Neural progenitor cell (in vitro differentiated cells): ENCODE data around the gene ITGA11. TPM values are rescaled to one million over a fixed set of nuclear protein-coding genes. Genes with fewer than 3 reads are reported as not detected.
"Not testable (repeated sequence)": the region's sequence is repeated elsewhere in the genome, so short reads cannot be mapped to it uniquely, and the experiment has no call there.

Experiments used
- DNase-seq: peaks from one replicate; pipeline ENCODE4 v3.0.0-alpha.2; 2016; ENCODE audit warnings: low spot score
- H2AFZ ChIP-seq: fragments of 200-600 bp; sonication (generic); replicated peaks from 2 replicates; pipeline ENCODE4 v1.6.1; 2016; ENCODE audit warnings: antibody characterized with exemption
- H3F3A ChIP-seq: fragments of 200-600 bp; sonication (generic); 2 replicates; pipeline ENCODE4 v1.6.1; 2016; ENCODE audit warnings: antibody characterized with exemption, low read depth
- H3K27ac ChIP-seq: fragments of 200-600 bp; sonication (generic); 2 replicates; pipeline ENCODE4 v1.5.1; 2016; ENCODE audit warnings: mild to moderate bottlenecking
- H3K27me3 ChIP-seq: fragments of 200-600 bp; sonication (generic); 2 replicates; pipeline ENCODE4 v1.6.1; 2016; ENCODE audit warnings: mild to moderate bottlenecking, moderate library complexity
- H3K36me3 ChIP-seq: fragments of 200-600 bp; sonication (generic); 2 replicates; pipeline ENCODE4 v1.5.1; 2016
- H3K4me1 ChIP-seq: fragments of 200-600 bp; sonication (generic); 2 replicates; pipeline ENCODE4 v1.6.1; 2016; ENCODE audit warnings: mixed run types
- H3K4me2 ChIP-seq: fragments of 200-600 bp; sonication (generic); 2 replicates; pipeline ENCODE4 v1.6.1; 2016
- H3K4me3 ChIP-seq: fragments of 200-600 bp; sonication (generic); 2 replicates; pipeline ENCODE4 v1.5.1; 2016
- H3K79me2 ChIP-seq: fragments of 200-600 bp; sonication (generic); 2 replicates; pipeline ENCODE4 v1.6.1; 2016; ENCODE audit warnings: low read depth
- H3K9ac ChIP-seq: fragments of 200-600 bp; sonication (generic); 2 replicates; pipeline ENCODE4 v1.6.1; 2016
- H3K9me3 ChIP-seq: fragments of 200-600 bp; sonication (generic); 2 replicates; pipeline ENCODE4 v1.5.1; 2016; ENCODE audit warnings: low read depth
- H4K20me1 ChIP-seq: fragments of 200-600 bp; sonication (generic); 2 replicates; pipeline ENCODE4 v1.6.1; 2016; ENCODE audit warnings: low read depth
- H3K27ac Mint-ChIP-seq: 3 replicates; pipeline ENCODE4 v1.8.0; 2021; ENCODE audit warnings: mixed read lengths
- H3K27me3 Mint-ChIP-seq: 2 replicates; pipeline ENCODE4 v1.8.0; 2022; ENCODE audit warnings: low read depth, mild to moderate bottlenecking, inconsistent platforms, moderate library complexity, mixed read lengths; ENCODE audit not compliant: insufficient read depth
- H3K36me3 Mint-ChIP-seq: 3 replicates; pipeline ENCODE4 v1.8.0; 2021; ENCODE audit warnings: mixed read lengths
- H3K4me1 Mint-ChIP-seq: 3 replicates; pipeline ENCODE4 v1.8.0; 2021; ENCODE audit warnings: mixed read lengths
- H3K4me3 Mint-ChIP-seq: 3 replicates; pipeline ENCODE4 v1.8.0; 2021; ENCODE audit warnings: mild to moderate bottlenecking, moderate library complexity, mixed read lengths
- H3K9me3 Mint-ChIP-seq: 3 replicates; pipeline ENCODE4 v1.8.0; 2020; ENCODE audit warnings: mixed read lengths
- EZH2 ChIP-seq: fragments of 200-600 bp; sonication (generic); IDR thresholded peaks from 2 replicates; pipeline ENCODE4 v1.6.1; 2017; ENCODE audit warnings: antibody characterized with exemption, mild to moderate bottlenecking, moderate library complexity
- EZH2phosphoT487 ChIP-seq: fragments of 200-600 bp; sonication (generic); IDR thresholded peaks from 2 replicates; pipeline ENCODE4 v1.6.1; 2017; ENCODE audit warnings: antibody characterized with exemption
- total RNA-seq: library from RNA; depleted of rRNA; stranded (reverse); fragments of >200 nt; gene quantifications from 2 replicates; pipeline ENCODE4 v1.2.3, GENCODE V29; 2015; ENCODE audit warnings: low replicate concordance
- TF ChIP-seq, protein P1 (sequence below): fragments of 200-600 bp; sonication (generic); IDR thresholded peaks from 2 replicates; pipeline ENCODE4 v1.5.1; 2017; ENCODE audit warnings: antibody characterized with exemption, mild to moderate bottlenecking

ITGA11 gene
- total RNA-seq, 1 donor from 2014 or later, result not detected

DNA sequence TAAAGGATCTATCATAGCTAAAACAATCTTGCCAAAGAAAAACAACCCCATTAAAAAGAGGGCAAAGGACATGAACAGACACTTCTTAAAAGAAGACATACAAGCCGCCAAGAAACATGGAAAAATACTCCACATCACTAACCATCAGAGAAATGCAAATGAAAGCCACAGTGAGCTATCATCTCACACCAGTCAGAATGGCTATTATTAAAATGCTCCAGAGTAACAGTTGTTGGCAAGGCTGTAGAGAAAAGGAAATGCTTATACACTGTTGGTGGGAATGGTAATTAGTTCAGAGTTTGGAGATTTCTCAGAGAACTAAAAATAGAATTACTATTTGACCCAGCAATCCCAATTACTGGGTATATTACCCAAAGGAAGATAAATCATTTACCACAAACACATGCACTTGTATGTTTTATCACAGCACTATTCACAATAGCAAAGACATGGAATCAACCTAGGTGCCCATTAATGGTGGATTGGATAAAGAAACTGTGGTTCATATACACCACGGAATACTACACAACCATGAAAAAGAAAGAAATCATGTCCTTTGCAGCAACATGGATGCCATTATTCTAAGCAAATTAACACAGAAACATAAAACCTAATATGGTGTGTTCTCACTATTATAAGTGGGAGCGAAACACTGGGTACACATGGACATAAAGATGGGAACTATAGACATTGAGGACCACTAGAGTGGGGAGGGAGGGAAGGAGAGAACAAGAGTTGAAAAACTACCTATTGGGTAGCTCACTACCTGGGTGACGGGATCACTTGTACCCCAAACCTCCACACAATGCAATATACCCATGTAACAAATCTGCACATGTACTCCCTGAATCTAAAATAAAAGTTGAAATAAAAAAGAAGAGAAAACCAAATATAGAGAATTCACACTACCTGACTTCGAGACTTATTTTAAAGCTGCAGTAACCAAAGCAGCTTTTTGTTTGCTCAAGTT, 32.6 kb downstream of the ITGA11 start:
- no peak overlapping the region for H2AFZ ChIP-seq
- H3F3A ChIP-seq, result peaks cover 31% of the 10 kb centered on the region
- no peak overlapping the region for H3K9ac ChIP-seq
- no peaks in the 10 kb centered on the region for H3K36me3 ChIP-seq
- H3K9me3 ChIP-seq, result peaks cover 3% of the 10 kb centered on the region
- H3K4me2 ChIP-seq, result no peak overlapping the region
- Mint-ChIP-seq H3K36me3 (no peaks in the 10 kb centered on the region), H3K4me3 (no peak overlapping the region), H3K4me1 (no peaks in the 10 kb centered on the region), H3K27ac (no peak overlapping the region), H3K27me3 (peaks cover 5% of the 10 kb centered on the region), H3K9me3 (peaks cover 2% of the 10 kb centered on the region)
- no peaks in the 10 kb centered on the region for H3K27me3 ChIP-seq
- no peak for DNase-seq
- H4K20me1 ChIP-seq, result no peaks in the 10 kb centered on the region
- H3K79me2 ChIP-seq, result no peaks in the 10 kb centered on the region
- H3K4me3 ChIP-seq, result no peak overlapping the region
- H3K27ac ChIP-seq, result no peak overlapping the region
- H3K4me1 ChIP-seq, result no peaks in the 10 kb centered on the region
- TF ChIP-seq EZH2phosphoT487 (no peak), EZH2 (no peak)
- TF ChIP-seq, protein P1, sequence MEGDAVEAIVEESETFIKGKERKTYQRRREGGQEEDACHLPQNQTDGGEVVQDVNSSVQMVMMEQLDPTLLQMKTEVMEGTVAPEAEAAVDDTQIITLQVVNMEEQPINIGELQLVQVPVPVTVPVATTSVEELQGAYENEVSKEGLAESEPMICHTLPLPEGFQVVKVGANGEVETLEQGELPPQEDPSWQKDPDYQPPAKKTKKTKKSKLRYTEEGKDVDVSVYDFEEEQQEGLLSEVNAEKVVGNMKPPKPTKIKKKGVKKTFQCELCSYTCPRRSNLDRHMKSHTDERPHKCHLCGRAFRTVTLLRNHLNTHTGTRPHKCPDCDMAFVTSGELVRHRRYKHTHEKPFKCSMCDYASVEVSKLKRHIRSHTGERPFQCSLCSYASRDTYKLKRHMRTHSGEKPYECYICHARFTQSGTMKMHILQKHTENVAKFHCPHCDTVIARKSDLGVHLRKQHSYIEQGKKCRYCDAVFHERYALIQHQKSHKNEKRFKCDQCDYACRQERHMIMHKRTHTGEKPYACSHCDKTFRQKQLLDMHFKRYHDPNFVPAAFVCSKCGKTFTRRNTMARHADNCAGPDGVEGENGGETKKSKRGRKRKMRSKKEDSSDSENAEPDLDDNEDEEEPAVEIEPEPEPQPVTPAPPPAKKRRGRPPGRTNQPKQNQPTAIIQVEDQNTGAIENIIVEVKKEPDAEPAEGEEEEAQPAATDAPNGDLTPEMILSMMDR, result no peak

GRCh38 chr15:68397999-68398398, 34.0 kb downstream of the ITGA11 start:
- H3K4me3 Mint-ChIP-seq, H3K27me3 Mint-ChIP-seq, H3K4me1 Mint-ChIP-seq, H2AFZ ChIP-seq, H3K9me3 ChIP-seq, H3K79me2 ChIP-seq, H3K27me3 ChIP-seq, H3K4me3 ChIP-seq, H3K9me3 Mint-ChIP-seq, H3K36me3 Mint-ChIP-seq, H3K27ac ChIP-seq, H3K9ac ChIP-seq, H4K20me1 ChIP-seq, H3K27ac Mint-ChIP-seq, DNase-seq, H3K4me1 ChIP-seq, H3K4me2 ChIP-seq, H3K36me3 ChIP-seq: not testable (repeated sequence)
- peaks cover 31% of the 10 kb centered on the region for H3F3A ChIP-seq

- Histone ChIP-seq H3K4me2 (no peak overlapping the region), H3K9me3 (peaks cover 3% of the 10 kb centered on the region), H2AFZ (no peak overlapping the region), H3K79me2 (no peaks in the 10 kb centered on the region), H3K36me3 (no peaks in the 10 kb centered on the region), H3K27ac (no peak overlapping the region), H3K27me3 (no peaks in the 10 kb centered on the region), H3K4me1 (no peaks in the 10 kb centered on the region), H4K20me1 (no peaks in the 10 kb centered on the region), H3K9ac (no peak overlapping the region), H3F3A (peaks cover 27% of the 10 kb centered on the region), H3K4me3 (no peak overlapping the region)
- no peaks in the 10 kb centered on the region for H3K36me3 Mint-ChIP-seq
- H3K4me3 Mint-ChIP-seq, result no peak overlapping the region
- TF ChIP-seq, protein P1, result no peak
- no peak for TF ChIP-seq EZH2
- no peak for DNase-seq
- H3K27ac Mint-ChIP-seq, result no peak overlapping the region
- peaks cover 7% of the 10 kb centered on the region for H3K9me3 Mint-ChIP-seq
- peaks cover 6% of the 10 kb centered on the region for H3K27me3 Mint-ChIP-seq
- H3K4me1 Mint-ChIP-seq, result no peaks in the 10 kb centered on the region
Measured at GRCh38 chr15:68396068-68396467, 35.9 kb downstream of the ITGA11 start.

GRCh38 chr15:68391121-68391520, 40.8 kb downstream of the ITGA11 start:
- Histone ChIP-seq H3K4me2 (no peak overlapping the region), H3K27me3 (no peaks in the 10 kb centered on the region), H3K4me1 (no peaks in the 10 kb centered on the region), H3K9me3 (peaks cover 3% of the 10 kb centered on the region), H3K4me3 (no peak overlapping the region), H3F3A (peaks cover 3% of the 10 kb centered on the region), H3K79me2 (no peaks in the 10 kb centered on the region), H3K9ac (no peak overlapping the region), H3K36me3 (no peaks in the 10 kb centered on the region), H2AFZ (no peak overlapping the region), H3K27ac (no peak overlapping the region), H4K20me1 (no peaks in the 10 kb centered on the region)
- Mint-ChIP-seq H3K4me3 (no peak overlapping the region), H3K27me3 (peaks cover 6% of the 10 kb centered on the region), H3K9me3 (peaks cover 5% of the 10 kb centered on the region), H3K36me3 (no peaks in the 10 kb centered on the region), H3K27ac (no peak overlapping the region), H3K4me1 (no peaks in the 10 kb centered on the region)
- no peak for TF ChIP-seq EZH2phosphoT487
- no peak for TF ChIP-seq EZH2
- TF ChIP-seq, protein P1, result no peak
- no peak for DNase-seq
